ENCODE data around the gene ENPP5.

- TF ChIP-seq POLR2A (IDR thresholded peaks at IDR 0.05) (no peak), EP300 (IDR thresholded peaks at IDR 0.05) (no peak), POLR2AphosphoS5 (IDR thresholded peaks at IDR 0.05) (no peak)
- TF ChIP-seq, protein P1, sequence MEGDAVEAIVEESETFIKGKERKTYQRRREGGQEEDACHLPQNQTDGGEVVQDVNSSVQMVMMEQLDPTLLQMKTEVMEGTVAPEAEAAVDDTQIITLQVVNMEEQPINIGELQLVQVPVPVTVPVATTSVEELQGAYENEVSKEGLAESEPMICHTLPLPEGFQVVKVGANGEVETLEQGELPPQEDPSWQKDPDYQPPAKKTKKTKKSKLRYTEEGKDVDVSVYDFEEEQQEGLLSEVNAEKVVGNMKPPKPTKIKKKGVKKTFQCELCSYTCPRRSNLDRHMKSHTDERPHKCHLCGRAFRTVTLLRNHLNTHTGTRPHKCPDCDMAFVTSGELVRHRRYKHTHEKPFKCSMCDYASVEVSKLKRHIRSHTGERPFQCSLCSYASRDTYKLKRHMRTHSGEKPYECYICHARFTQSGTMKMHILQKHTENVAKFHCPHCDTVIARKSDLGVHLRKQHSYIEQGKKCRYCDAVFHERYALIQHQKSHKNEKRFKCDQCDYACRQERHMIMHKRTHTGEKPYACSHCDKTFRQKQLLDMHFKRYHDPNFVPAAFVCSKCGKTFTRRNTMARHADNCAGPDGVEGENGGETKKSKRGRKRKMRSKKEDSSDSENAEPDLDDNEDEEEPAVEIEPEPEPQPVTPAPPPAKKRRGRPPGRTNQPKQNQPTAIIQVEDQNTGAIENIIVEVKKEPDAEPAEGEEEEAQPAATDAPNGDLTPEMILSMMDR (IDR thresholded peaks at IDR 0.05), result no peak
Observed at GRCh38 chr6:46203391-46204177, 32.8 kb upstream of the ENPP5 start.
